ENCODE measurements around the gene NANS.
"Not testable (repeated sequence)": the region's sequence is repeated elsewhere in the genome, so short reads cannot be mapped to it uniquely, and the experiment has no call there.

The NANS gene

DNA sequence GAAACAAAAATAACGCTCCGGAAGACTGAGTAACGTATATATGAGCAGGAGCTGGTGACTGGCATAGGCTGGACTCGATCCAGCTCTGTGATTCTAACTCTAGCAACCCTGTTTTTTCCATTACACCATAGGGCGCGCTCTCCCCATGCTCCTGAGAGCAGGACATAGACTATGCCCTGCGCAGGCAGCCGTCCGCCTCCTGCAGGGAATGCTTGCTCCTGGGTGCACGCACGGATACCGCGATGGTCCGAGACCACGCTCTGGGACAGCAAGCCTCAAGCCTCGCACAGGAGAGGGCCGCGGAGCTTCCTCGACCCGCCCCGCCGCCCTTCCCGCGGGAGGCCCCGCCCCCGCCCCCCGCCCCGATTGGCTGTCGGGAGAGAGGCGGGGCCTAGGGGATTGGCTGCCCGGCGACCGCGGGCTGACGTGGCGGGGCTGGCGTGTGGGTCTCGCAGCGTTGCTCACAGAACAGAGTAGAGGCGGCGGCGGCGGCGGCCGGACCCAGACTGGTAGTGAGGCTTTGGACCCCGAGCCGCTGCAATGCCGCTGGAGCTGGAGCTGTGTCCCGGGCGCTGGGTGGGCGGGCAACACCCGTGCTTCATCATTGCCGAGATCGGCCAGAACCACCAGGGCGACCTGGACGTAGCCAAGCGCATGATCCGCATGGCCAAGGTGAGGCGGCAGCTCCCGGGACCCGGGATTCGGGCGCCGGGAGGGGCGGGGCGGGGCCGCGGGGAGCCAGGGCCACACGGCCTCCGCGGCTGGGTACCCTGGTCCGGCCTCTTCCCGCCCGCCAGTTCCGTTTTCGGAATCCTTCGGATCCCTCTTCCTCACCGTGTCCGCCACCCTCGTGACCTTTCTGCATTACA, at the start of gene NANS:
Gene NANS, plus strand, starts transcription at position 464 of the 869 bp plus-strand sequence. Its CDS starts 77 bp downstream, at position 541.
- DNase-seq (ENCODE audit: low read depth): peak; percentile 89

DNA sequence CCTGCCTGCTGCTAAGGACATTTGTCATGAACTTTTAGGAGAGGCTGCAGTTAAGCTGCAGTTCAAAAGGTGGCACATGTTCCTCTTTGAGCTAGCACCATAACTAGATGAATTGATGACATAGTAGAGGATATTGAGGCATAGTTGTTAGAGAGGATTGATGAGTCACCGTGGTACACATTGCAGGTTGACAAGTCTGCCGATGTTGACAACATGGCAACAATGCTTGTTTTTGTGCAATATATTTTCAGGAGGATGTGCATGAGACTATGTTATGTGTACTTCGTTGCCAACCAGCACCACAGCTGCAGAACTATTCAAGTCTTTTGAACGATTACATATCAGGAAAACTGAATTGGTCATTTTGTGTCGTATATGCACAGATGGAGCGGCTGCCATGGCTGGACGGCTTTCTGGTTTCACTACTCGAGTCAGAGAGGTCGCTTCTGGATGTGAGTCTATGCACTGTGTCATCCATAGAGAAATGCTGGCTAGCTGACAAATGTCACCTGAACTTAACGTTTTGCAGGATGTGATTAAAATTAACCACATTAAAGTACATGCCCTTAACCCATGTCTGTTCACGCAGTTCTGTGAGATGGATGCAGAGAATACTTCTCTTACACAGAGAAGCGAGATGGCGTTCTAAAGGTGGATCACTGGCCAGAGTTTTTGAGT, 49.1 kb upstream of the NANS start:
- no peak for DNase-seq (ENCODE audit: low read depth)

- no peak for DNase-seq (ENCODE audit: low read depth)
Measured at GRCh38 chr9:98008764-98009163, 47.8 kb upstream of the NANS start.

DNA sequence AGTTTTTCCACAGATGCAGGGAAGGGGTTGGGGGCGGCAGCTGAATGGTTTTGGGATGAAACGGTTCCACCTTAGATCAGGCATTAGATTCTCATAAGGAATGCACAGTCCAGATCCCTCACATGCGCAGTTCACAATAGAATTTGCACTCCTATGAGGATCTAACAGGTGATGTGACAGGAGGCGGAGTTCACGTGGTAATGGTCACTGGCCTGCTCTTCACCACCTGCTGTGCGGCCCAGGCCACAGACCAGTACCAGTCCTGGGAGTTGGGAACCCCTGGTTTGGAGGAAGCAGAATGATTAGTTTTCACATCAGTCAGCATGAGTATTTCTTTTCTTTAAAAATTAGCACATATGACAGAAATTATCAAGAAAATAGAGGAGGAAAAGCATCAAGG, 47.1 kb upstream of the NANS start:
- DNase-seq (ENCODE audit: low read depth): no peak

- no peak for DNase-seq (ENCODE audit: low read depth)
Measured at GRCh38 chr9:98009936-98010335, 46.6 kb upstream of the NANS start.

DNA sequence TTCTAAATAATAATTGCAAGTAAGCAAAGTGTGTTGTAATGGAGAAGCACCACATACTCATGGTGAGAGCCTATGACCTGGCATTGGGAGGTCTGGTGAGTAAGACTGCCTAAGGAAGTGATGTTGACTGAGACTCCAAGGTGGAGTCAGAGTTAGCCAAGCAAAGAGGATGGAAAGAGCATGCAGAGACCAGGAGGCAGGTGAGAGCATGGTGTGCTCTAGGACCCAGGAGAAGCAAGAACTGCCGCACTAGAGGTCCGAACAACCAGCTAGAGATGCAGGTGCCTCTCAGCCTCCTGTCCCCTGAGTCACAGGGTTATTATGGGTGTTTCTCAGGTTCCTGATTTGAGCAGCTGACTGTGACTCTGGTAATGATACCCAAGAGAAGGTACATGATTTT, 46.1 kb upstream of the NANS start:
- DNase-seq (ENCODE audit: low read depth): no peak

DNA sequence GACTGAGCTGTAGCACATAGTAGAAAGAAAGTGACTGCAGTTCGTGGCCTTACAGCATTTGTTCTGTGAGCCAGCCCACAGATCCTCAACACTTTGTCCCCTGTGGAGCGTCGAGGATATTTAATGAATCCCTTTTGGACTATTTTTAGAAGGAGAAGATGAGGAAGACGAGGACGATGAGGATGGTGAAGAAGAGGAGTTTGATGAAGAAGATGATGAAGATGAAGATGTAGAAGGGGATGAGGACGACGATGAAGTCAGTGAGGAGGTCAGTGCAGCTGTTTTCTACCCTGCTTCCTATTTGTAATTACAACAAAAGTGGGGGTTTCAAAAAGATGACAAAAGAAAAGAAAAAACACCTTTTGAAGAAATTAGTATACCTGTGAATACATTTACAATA, 45.4 kb upstream of the NANS start:
- DNase-seq (ENCODE audit: low read depth): no peak

DNA sequence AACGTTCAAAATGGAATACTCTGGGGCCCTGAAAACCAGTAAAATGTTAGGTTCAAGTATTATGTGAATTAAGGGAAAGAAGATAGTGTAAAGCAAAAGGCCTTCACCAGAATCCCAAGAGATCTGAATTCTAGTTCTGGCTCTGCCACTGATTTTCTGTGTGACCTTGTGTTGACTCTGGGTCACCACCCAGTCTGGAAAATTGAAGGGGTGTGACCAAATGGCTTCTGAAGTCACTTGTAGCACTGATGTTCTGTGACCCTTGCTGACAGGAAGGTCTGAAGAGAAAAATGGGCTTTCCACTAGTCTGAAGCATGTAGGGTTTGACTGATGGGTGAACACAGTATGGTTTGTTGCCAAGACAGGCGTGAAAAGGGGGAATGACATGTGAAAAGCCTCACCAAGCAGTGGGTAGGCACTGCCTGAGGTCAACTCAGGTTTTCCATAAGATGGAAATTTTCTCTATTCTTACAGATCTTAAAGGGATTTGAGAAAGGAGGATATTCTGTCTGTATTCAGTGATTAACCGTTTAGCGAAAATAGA, 40.3 kb upstream of the NANS start:
- no peak for DNase-seq (ENCODE audit: low read depth)

GRCh38 chr9:98017306-98017705, 39.2 kb upstream of the NANS start:
- no peak for DNase-seq (ENCODE audit: low read depth)

DNA sequence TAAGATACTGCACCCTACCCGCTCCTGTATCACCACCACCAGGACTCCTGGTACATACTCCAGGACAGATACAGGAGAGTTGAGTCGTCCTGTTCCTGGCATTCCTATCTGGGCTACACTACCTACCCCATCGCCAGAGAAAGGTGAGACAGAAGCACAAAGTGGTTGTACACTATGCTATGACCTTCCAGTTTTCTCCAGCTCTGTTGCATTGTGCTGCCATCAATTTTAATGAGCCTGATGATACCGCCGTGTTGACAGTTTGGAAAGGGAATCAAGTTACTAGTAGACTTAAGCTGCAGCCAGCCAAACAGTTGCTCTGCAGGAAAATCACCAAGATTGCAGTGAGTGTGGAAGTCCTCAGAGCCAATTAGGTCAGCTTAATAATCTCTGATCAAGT, 38.2 kb upstream of the NANS start:
- DNase-seq (ENCODE audit: low read depth): no peak

- no peak for DNase-seq (ENCODE audit: low read depth)
Measured at GRCh38 chr9:98019098-98019497, 37.4 kb upstream of the NANS start.

GRCh38 chr9:98019869-98020268, 36.7 kb upstream of the NANS start:
- not testable (repeated sequence) for DNase-seq (ENCODE audit: low read depth)

DNA sequence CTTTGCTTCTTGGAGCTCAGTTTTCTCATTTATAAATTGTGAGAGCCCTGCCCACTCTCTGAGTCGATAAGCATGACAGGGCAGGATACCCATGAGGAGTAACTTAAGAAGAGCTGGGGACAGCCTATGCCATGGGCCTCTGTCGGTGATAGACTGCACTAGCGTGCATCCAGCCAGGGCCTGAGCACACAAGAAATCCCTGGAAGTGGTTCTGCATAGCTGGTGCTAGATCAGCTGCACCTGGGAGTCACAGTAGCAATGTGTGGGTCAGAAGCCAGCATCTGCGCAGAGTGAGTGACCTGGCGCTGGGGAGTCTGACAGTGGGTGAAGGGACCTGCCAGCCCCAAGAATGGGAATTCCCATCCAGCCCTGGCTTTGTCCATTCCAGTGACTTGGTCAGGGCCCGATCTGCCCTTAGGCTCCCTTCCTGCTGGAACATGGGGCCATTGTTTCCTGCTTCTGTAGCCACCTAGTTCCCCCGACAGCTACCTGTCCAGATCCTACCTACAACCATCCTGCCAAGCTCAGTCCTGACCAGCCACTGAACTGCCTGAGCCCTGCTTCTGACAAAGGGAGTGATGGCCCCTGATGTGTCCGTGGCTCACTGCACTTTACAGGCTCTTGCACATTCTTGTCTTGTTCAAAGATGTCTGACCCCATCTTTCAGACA, 35.9 kb upstream of the NANS start:
- no peak for DNase-seq (ENCODE audit: low read depth)

GRCh38 chr9:98021306-98022040, 35.1 kb upstream of the NANS start:
- no peak for DNase-seq (ENCODE audit: low read depth)

DNA sequence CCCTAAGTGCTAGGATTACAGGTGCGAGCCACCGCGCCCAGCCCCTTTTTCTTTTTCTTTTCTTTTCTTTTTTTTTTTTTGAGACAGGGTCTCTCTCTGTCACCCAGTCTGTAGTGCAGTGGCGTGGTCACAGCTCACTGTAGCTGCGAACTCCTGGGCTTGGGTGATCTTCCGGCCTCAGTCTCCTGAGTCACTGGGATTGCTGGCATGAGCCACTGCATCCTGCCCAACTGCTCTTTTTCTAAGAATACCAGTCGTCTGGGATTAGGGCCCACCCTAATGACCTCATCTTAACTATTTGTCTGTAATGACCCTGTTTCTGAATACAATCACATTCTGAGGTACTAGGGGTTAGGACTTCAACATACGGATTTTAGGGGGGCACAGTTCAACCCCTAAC, 34.1 kb upstream of the NANS start:
- DNase-seq (ENCODE audit: low read depth): no peak

GRCh38 chr9:98024702-98025101, 31.8 kb upstream of the NANS start:
- DNase-seq (ENCODE audit: low read depth): no peak

- DNase-seq (ENCODE audit: low read depth): no peak
Measured at GRCh38 chr9:98031169-98031568, 25.4 kb upstream of the NANS start.

GRCh38 chr9:98031935-98032334, 24.6 kb upstream of the NANS start:
- DNase-seq (ENCODE audit: low read depth): no peak

- DNase-seq (ENCODE audit: low read depth): peak; percentile 81
Measured at GRCh38 chr9:98034593-98035546, 21.7 kb upstream of the NANS start.

DNA sequence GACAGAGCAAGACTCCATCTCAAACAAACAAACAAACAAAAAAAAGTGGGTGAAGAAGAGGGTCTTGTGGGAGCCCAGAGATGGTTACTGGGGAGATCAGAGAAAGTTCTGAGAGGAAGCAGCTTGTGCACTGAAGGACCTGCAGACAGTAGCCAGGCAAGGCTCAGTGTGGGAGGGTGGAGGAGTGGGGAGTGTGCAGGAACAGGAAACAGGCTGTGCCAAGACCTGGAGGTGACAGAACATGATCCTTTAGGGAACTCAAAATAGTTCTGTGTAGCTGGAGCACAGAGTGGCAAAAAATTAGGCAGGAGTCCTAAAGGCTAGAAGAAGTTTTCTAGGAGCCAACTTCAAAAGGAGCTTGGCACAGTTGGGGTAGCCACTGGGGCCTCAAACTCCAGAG, 19.2 kb upstream of the NANS start:
- no peak for DNase-seq (ENCODE audit: low read depth)

DNA sequence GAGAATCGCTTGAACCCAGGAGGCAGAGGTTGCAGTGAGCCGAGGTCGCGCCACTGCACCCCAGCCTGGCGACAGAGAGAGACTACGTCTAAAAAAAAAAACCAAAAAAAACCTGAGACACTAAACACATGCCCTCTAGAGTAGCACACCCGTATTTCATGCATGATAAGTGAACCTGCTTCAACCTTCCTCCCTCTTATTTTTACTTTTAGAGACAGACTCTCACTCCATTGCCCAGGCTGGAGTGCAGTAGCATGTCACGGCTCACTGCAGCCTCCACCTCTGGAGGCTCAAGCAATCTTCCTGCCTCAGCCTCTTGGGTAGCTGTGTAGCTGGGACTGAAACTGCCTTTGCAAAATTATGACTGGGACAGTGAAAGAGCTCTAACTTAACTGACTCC, 17.6 kb upstream of the NANS start:
- DNase-seq (ENCODE audit: low read depth): no peak
